Liver (tissue), 9 donors: ENCODE measurements around the gene NRG3. TPM values are rescaled to one million over a fixed set of nuclear protein-coding genes. Genes with fewer than 3 reads are reported as not detected.

Source experiments
- DNase-seq: peaks from one replicate; pipeline ENCODE4 v3.0.0-alpha.2; 2017; ENCODE audit warnings: low spot score
- H3K27ac ChIP-seq, 2 donors: one replicate each; pipeline ENCODE4 v1.7.0; 2013; ENCODE audit warnings: inconsistent platforms in 2 of 2, low read length in 2 of 2, control low read depth in 1 of 2, low read depth in 1 of 2, mild to moderate bottlenecking in 1 of 2
- H3K27me3 ChIP-seq, 4 donors: one replicate each; pipeline versions ENCODE4 v1.6.1 to v1.7.0; 2013; ENCODE audit warnings: low read length in 3 of 4, inconsistent platforms in 1 of 4, mild to moderate bottlenecking in 1 of 4, moderate library complexity in 1 of 4; ENCODE audit not compliant: control insufficient read depth in 4 of 4, insufficient read depth in 4 of 4
- H3K36me3 ChIP-seq, 4 donors: one replicate each; pipeline versions ENCODE4 v1.6.1 to v1.7.0; 2013; ENCODE audit warnings: low read length in 3 of 4, mild to moderate bottlenecking in 3 of 4, low read depth in 1 of 4, moderate library complexity in 1 of 4; ENCODE audit not compliant: control insufficient read depth in 4 of 4, insufficient read depth in 3 of 4
- H3K4me1 ChIP-seq, 4 donors: one replicate each; pipeline versions ENCODE4 v1.6.1 to v1.7.0; 2013; ENCODE audit warnings: low read length in 3 of 4, mild to moderate bottlenecking in 3 of 4, moderate library complexity in 1 of 4; ENCODE audit not compliant: control insufficient read depth in 4 of 4, insufficient read depth in 4 of 4
- H3K4me3 ChIP-seq, 3 donors: one replicate each; pipeline versions ENCODE4 v1.6.1 to v1.7.0; 2013; ENCODE audit warnings: low read length in 3 of 3, control low read depth in 1 of 3, low read depth in 1 of 3, mild to moderate bottlenecking in 1 of 3
- H3K9ac ChIP-seq, 2 donors: one replicate each; pipeline ENCODE4 v1.7.0; 2013; ENCODE audit warnings: low read length in 2 of 2, mild to moderate bottlenecking in 2 of 2, moderate library complexity in 2 of 2, control low read depth in 1 of 2, low read depth in 1 of 2
- H3K9me3 ChIP-seq, 4 donors: one replicate each; pipeline versions ENCODE4 v1.6.1 to v1.7.0; 2013; ENCODE audit warnings: low read length in 3 of 4; ENCODE audit not compliant: control insufficient read depth in 4 of 4
- ATF3 ChIP-seq: IDR thresholded peaks from 2 replicates; pipeline ENCODE4 v1.6.1; 2016; ENCODE audit warnings: antibody characterized with exemption
- EGR1 ChIP-seq, 2 donors: IDR thresholded peaks; 2 replicates each; pipeline ENCODE4 v1.6.1; 2016 to 2018; ENCODE audit warnings: antibody characterized with exemption in 2 of 2, low read depth in 2 of 2
- FOXA1 ChIP-seq: IDR thresholded peaks from 2 replicates; pipeline ENCODE4 v1.6.1; 2016; ENCODE audit warnings: antibody characterized with exemption
- FOXA2 ChIP-seq: IDR thresholded peaks from 2 replicates; pipeline ENCODE4 v1.6.1; 2016; ENCODE audit warnings: antibody characterized with exemption
- HNF4A ChIP-seq, 2 donors: conservative IDR thresholded peaks; 2 replicates each; pipeline ENCODE4 v1.6.1; 2016; ENCODE audit warnings: antibody characterized with exemption in 2 of 2, mild to moderate bottlenecking in 2 of 2
- HNF4G ChIP-seq: IDR thresholded peaks from 2 replicates; pipeline ENCODE4 v1.6.1; 2016; ENCODE audit warnings: antibody characterized with exemption
- JUND ChIP-seq, 2 donors: IDR thresholded peaks; 2 replicates each; pipeline ENCODE4 v1.6.1; 2016; ENCODE audit warnings: antibody characterized with exemption in 2 of 2
- NR2F2 ChIP-seq: IDR thresholded peaks from 2 replicates; pipeline ENCODE4 v1.6.1; 2016; ENCODE audit warnings: antibody characterized with exemption
- RAD21 ChIP-seq, 2 donors: IDR thresholded peaks; 2 replicates each; pipeline ENCODE4 v1.6.1; 2016; ENCODE audit warnings: antibody characterized with exemption in 2 of 2, mild to moderate bottlenecking in 2 of 2
- RXRA ChIP-seq, 2 donors: IDR thresholded peaks; 2 replicates each; pipeline ENCODE4 v1.6.1; 2017 to 2018; ENCODE audit warnings: antibody characterized with exemption in 2 of 2, mild to moderate bottlenecking in 1 of 2
- SP1 ChIP-seq: IDR thresholded peaks from 2 replicates; pipeline ENCODE4 v1.6.1; 2018; ENCODE audit warnings: antibody characterized with exemption, mild to moderate bottlenecking
- TAF1 ChIP-seq: conservative IDR thresholded peaks from 2 replicates; pipeline ENCODE4 v1.6.1; 2016; ENCODE audit warnings: antibody characterized with exemption, mild to moderate bottlenecking
- YY1 ChIP-seq: IDR thresholded peaks from 2 replicates; pipeline ENCODE4 v1.6.1; 2016; ENCODE audit warnings: antibody characterized with exemption, mild to moderate bottlenecking
- ZBTB33 ChIP-seq: IDR thresholded peaks from 2 replicates; pipeline ENCODE4 v1.6.1; 2016; ENCODE audit warnings: antibody characterized with exemption
- WGBS: extraction: QIAGEN DNeasy Blood & Tissue Kit; methylation state at CpG from one replicate; pipeline ENCODE4 v1.1.7; 2013; 5-methylcytosine and 5-hydroxymethylcytosine counted together
- polyA plus RNA-seq, 2 donors: library from polyadenylated mRNA; stranded (reverse) in 1 of 2; unstranded in 1 of 2; fragments of 200-250 nt in 1 of 2; fragments of >200 nt in 1 of 2; fragmentation: Nextera tagmentation in 1 of 2; extraction: Ambion mirVana in 1 of 2; gene quantifications; one replicate each; pipeline versions ENCODE4 v1.2.1 to v1.2.3, GENCODE V29; 2013 to 2015
- total RNA-seq, 2 donors: library from RNA; depleted of rRNA; stranded (reverse); fragments of >200 nt; gene quantifications; one replicate each; pipeline ENCODE4 v1.2.3, GENCODE V29; 2014
- TF ChIP-seq, protein P1 (sequence below): fragments of 150-350 bp; IDR thresholded peaks from 2 replicates; pipeline ENCODE4 v1.5.1; 2017; ENCODE audit warnings: improper control_type of control experiment, low read depth, low read length; ENCODE audit not compliant: missing input control
- TF ChIP-seq, protein P2 (sequence below): IDR thresholded peaks from 2 replicates; pipeline ENCODE4 v1.6.1; 2016; ENCODE audit warnings: antibody characterized with exemption
- donor health status: healthy.
- donor health status: healthy.
- donor health status: healthy.
- donor health status: healthy.
- donor health status: healthy.

Gene NRG3
- total and polyA plus RNA-seq, 4 donors = 0.24 to 3.7 (median 0.38) TPM

DNA sequence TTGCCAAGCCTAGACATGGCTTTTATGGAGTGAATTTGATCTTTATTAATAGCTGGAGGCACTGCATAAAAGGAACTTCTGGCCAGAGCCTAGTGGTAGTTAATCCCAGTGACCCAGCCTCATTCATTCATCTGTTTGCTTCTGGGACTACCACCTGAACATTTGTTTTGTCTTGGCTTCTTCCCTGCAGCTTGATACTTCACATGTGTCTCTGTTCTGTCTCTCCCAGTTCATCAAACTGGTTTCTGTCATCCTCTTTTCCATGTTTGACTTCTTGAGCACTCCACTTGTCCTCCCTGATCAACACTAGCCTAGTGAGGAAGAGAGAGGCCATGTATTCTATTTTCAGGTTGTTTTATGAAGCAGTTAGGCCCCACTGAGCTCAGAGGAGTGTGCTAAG lies 163.6 kb downstream of the NRG3 start:
- DNase-seq = no peak
- no peak overlapping the region for H3K4me3 ChIP-seq
- H3K9ac ChIP-seq = no peak overlapping the region
- H3K27me3 ChIP-seq = no peaks in the 10 kb centered on the region
- TF ChIP-seq TAF1 (no peak), FOXA2 (no peak), NR2F2 (no peak), EGR1 (IDR thresholded peaks at IDR 0.05; ENCODE audit: low read depth in 2 of 2) (no peak), RXRA (IDR thresholded peaks at IDR 0.05) (no peak)
- no peaks in the 10 kb centered on the region for H3K9me3 ChIP-seq
- no peak overlapping the region for H3K27ac ChIP-seq
- H3K4me1 ChIP-seq = no peaks in the 10 kb centered on the region
- no peaks in the 10 kb centered on the region for H3K36me3 ChIP-seq

DNA sequence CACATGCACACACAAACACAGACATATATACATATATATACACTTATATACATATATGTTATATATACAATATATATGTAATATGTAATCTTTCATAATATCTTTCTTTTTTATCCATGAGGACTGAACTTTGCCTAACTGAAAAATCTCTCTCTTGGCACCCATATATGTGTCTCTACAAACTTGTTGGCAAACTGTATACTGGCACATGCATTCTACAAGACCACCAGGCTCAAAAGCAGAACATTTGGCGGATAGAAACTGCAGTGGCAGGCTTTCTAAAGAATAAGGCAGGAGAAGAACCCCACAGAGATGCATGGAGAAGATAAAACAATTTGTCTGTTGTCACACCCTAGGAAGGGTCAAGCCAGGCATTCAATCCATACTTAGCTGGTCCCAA lies 165.3 kb downstream of the NRG3 start:
- Histone ChIP-seq H3K4me3 (no peak overlapping the region), H3K9me3 (no peaks in the 10 kb centered on the region), H3K9ac (no peak overlapping the region), H3K27ac (no peak overlapping the region), H3K36me3 (no peaks in the 10 kb centered on the region), H3K4me1 (no peaks in the 10 kb centered on the region), H3K27me3 (no peaks in the 10 kb centered on the region)
- 72% methylated on average over 1 of the region's 1 CpG for WGBS
- TF ChIP-seq JUND (IDR thresholded peaks at IDR 0.05) = no peak
- TF ChIP-seq RAD21 (IDR thresholded peaks at IDR 0.05) = no peak
- no peak for TF ChIP-seq RXRA (IDR thresholded peaks at IDR 0.05)
- no peak for TF ChIP-seq HNF4G
- no peak for TF ChIP-seq EGR1 (IDR thresholded peaks at IDR 0.05; ENCODE audit: low read depth in 2 of 2)
- no peak for TF ChIP-seq HNF4A (conservative IDR thresholded peaks at IDR 0.05)
- TF ChIP-seq, protein P1, sequence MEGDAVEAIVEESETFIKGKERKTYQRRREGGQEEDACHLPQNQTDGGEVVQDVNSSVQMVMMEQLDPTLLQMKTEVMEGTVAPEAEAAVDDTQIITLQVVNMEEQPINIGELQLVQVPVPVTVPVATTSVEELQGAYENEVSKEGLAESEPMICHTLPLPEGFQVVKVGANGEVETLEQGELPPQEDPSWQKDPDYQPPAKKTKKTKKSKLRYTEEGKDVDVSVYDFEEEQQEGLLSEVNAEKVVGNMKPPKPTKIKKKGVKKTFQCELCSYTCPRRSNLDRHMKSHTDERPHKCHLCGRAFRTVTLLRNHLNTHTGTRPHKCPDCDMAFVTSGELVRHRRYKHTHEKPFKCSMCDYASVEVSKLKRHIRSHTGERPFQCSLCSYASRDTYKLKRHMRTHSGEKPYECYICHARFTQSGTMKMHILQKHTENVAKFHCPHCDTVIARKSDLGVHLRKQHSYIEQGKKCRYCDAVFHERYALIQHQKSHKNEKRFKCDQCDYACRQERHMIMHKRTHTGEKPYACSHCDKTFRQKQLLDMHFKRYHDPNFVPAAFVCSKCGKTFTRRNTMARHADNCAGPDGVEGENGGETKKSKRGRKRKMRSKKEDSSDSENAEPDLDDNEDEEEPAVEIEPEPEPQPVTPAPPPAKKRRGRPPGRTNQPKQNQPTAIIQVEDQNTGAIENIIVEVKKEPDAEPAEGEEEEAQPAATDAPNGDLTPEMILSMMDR = no peak
- no peak for TF ChIP-seq ZBTB33
- no peak for TF ChIP-seq YY1
- DNase-seq = no peak

DNA sequence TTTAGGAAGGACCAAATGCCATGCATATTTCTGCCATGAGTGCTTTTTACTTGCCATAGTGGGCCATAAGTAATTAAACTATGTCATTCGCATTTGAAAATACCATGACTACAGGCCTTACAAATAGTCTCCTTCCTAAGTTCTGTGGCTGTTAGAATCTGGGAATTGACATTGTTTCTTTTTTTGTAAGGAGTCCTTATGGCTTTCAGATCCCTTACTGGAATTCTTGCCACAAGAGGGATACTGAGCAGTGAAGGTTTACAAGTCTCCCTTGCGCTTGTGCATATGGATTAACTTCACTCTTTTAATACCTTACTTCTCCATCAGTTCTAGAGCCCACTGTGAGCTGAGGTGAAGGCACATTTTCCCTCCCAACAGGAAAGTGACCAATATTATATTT lies 166.0 kb downstream of the NRG3 start:
- no peak overlapping the region for H3K4me3 ChIP-seq
- H3K27ac ChIP-seq = no peak overlapping the region
- H3K9me3 ChIP-seq = no peaks in the 10 kb centered on the region
- no peak overlapping the region for H3K9ac ChIP-seq
- no peak for DNase-seq
- WGBS = 92% methylated on average over 2 of the region's 2 CpGs
- H3K4me1 ChIP-seq = no peaks in the 10 kb centered on the region
- no peaks in the 10 kb centered on the region for H3K27me3 ChIP-seq
- no peaks in the 10 kb centered on the region for H3K36me3 ChIP-seq
- no peak for TF ChIP-seq RXRA (IDR thresholded peaks at IDR 0.05)
- TF ChIP-seq ZBTB33 = no peak
- TF ChIP-seq, protein P1 = no peak
- TF ChIP-seq, protein P2, sequence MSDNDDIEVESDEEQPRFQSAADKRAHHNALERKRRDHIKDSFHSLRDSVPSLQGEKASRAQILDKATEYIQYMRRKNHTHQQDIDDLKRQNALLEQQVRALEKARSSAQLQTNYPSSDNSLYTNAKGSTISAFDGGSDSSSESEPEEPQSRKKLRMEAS = no peak
- TF ChIP-seq HNF4G = no peak
- TF ChIP-seq RAD21 (IDR thresholded peaks at IDR 0.05) = no peak
- no peak for TF ChIP-seq FOXA1
- TF ChIP-seq NR2F2 = no peak
- TF ChIP-seq SP1 = no peak
- no peak for TF ChIP-seq FOXA2
- no peak for TF ChIP-seq EGR1 (IDR thresholded peaks at IDR 0.05; ENCODE audit: low read depth in 2 of 2)
- no peak for TF ChIP-seq JUND (IDR thresholded peaks at IDR 0.05)
- no peak for TF ChIP-seq ATF3
